Endodermal cell (in vitro differentiated cells): ENCODE data around the gene P2RX1. TPM values are rescaled to one million over a fixed set of nuclear protein-coding genes. Genes with fewer than 3 reads are reported as not detected.

ENCODE experiments used
- DNase-seq: peaks from one replicate; pipeline ENCODE4 v3.0.0-alpha.2; 2017
- H3K27ac ChIP-seq: 2 replicates; pipeline ENCODE4 v1.5.1; 2013; ENCODE audit warnings: mild to moderate bottlenecking, low read depth, low read length, moderate library complexity
- H3K27me3 ChIP-seq: 2 replicates; pipeline ENCODE4 v1.6.1; 2013; ENCODE audit warnings: mild to moderate bottlenecking, low read length, moderate library complexity; ENCODE audit not compliant: insufficient read depth, control insufficient read depth, poor library complexity, severe bottlenecking
- H3K36me3 ChIP-seq: 2 replicates; pipeline ENCODE4 v1.7.0; 2013; ENCODE audit warnings: mild to moderate bottlenecking, low read length, moderate library complexity; ENCODE audit not compliant: control insufficient read depth, insufficient read depth
- H3K4me1 ChIP-seq: one replicate; pipeline ENCODE4 v1.7.0; 2013; ENCODE audit warnings: low read length; ENCODE audit not compliant: control insufficient read depth, insufficient read depth
- H3K4me3 ChIP-seq: 2 replicates; pipeline ENCODE4 v1.5.1; 2013; ENCODE audit warnings: mild to moderate bottlenecking, low read length, moderate library complexity
- H3K9ac ChIP-seq: 2 replicates; pipeline ENCODE4 v1.6.1; 2013; ENCODE audit warnings: mild to moderate bottlenecking, low read length, moderate library complexity; ENCODE audit not compliant: poor library complexity, severe bottlenecking; ENCODE audit errors: extremely low read depth
- H3K9me3 ChIP-seq: 2 replicates; pipeline ENCODE4 v1.6.1; 2013; ENCODE audit warnings: mild to moderate bottlenecking, low read length, moderate library complexity; ENCODE audit not compliant: control insufficient read depth
- H3K27ac Mint-ChIP-seq: 2 replicates; pipeline ENCODE4 v1.8.0; 2020; ENCODE audit warnings: mixed read lengths
- H3K27me3 Mint-ChIP-seq: 2 replicates; pipeline ENCODE4 v1.8.0; 2021; ENCODE audit warnings: mild to moderate bottlenecking, mixed read lengths; ENCODE audit not compliant: insufficient read depth
- H3K36me3 Mint-ChIP-seq: 2 replicates; pipeline ENCODE4 v1.8.0; 2020; ENCODE audit warnings: low read depth, mixed read lengths
- H3K4me1 Mint-ChIP-seq: 2 replicates; pipeline ENCODE4 v1.8.0; 2020; ENCODE audit warnings: mixed read lengths
- H3K4me3 Mint-ChIP-seq: 2 replicates; pipeline ENCODE4 v1.8.0; 2020; ENCODE audit warnings: mild to moderate bottlenecking, moderate library complexity, mixed read lengths
- H3K9me3 Mint-ChIP-seq: 2 replicates; pipeline ENCODE4 v1.8.0; 2020; ENCODE audit warnings: mild to moderate bottlenecking, mixed read lengths
- WGBS, 2 experiments: methylation state at CpG; one replicate each; pipeline versions ENCODE4 v1.1.5 to v1.1.7; 2013; ENCODE audit warnings: missing lambda C conversion rate in 2 of 2, mixed read lengths in 1 of 2; ENCODE audit not compliant: insufficient coverage in 1 of 2, insufficient read length in 1 of 2; 5-methylcytosine and 5-hydroxymethylcytosine counted together
- total RNA-seq, 2 donors: library from RNA; stranded (reverse); fragmentation: NEBNext Ultra II Directional in 1 of 2; extraction: Animal tissue kit (Norgen Biotek cat#: 25700) in 1 of 2; gene quantifications; 2 replicates in 1 of 2; 3 replicates in 1 of 2; pipeline ENCODE4 v1.2.1, GENCODE V29; 2021
- TF ChIP-seq, protein P1 (sequence below): fragments of 200-600 bp; sonication (generic); conservative IDR thresholded peaks from 2 replicates; pipeline ENCODE4 v1.5.0; 2021; ENCODE audit warnings: antibody characterized with exemption, mild to moderate bottlenecking

The P2RX1 gene
- total RNA-seq, 2 donors from 2014 or later = not detected

DNA sequence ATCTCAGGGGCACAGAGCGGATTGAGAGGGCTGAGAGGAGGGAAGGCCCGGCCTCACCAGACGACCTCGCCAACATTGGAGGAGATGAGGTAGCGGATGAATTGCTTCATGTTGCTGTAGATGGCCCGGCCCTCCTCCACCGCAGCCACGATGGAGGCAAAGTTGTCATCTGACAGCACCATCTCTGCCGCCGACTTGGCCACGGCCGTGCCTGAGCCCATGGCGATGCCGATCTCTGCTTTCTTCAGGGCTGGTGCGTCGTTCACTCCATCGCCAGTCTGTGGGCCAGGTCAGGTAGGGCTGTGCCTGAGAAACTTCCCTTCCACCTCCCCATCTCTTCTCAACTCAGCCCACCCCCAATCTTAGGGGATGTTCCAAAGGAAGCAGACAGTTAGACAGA, 21.1 kb upstream of the P2RX1 start:
- no peaks in the 10 kb centered on the region for H3K36me3 ChIP-seq
- TF ChIP-seq, protein P1, sequence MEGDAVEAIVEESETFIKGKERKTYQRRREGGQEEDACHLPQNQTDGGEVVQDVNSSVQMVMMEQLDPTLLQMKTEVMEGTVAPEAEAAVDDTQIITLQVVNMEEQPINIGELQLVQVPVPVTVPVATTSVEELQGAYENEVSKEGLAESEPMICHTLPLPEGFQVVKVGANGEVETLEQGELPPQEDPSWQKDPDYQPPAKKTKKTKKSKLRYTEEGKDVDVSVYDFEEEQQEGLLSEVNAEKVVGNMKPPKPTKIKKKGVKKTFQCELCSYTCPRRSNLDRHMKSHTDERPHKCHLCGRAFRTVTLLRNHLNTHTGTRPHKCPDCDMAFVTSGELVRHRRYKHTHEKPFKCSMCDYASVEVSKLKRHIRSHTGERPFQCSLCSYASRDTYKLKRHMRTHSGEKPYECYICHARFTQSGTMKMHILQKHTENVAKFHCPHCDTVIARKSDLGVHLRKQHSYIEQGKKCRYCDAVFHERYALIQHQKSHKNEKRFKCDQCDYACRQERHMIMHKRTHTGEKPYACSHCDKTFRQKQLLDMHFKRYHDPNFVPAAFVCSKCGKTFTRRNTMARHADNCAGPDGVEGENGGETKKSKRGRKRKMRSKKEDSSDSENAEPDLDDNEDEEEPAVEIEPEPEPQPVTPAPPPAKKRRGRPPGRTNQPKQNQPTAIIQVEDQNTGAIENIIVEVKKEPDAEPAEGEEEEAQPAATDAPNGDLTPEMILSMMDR = no peak
- WGBS, 2 experiments = 94 to 97% methylated on average over 15 to 17 of the region's 17 CpGs
- H3K27me3 ChIP-seq = no peaks in the 10 kb centered on the region
- no peaks in the 10 kb centered on the region for H3K27me3 Mint-ChIP-seq
- no peak for DNase-seq
- no peaks in the 10 kb centered on the region for H3K4me1 ChIP-seq
- no peak overlapping the region for H3K27ac Mint-ChIP-seq
- no peaks in the 10 kb centered on the region for H3K9me3 ChIP-seq
- H3K4me3 ChIP-seq = no peak overlapping the region
- H3K4me1 Mint-ChIP-seq = no peaks in the 10 kb centered on the region
- no peaks in the 10 kb centered on the region for H3K9me3 Mint-ChIP-seq
- no peak overlapping the region for H3K4me3 Mint-ChIP-seq
- H3K9ac ChIP-seq = no peak overlapping the region
- no peak overlapping the region for H3K27ac ChIP-seq
- H3K36me3 Mint-ChIP-seq = no peaks in the 10 kb centered on the region

DNA sequence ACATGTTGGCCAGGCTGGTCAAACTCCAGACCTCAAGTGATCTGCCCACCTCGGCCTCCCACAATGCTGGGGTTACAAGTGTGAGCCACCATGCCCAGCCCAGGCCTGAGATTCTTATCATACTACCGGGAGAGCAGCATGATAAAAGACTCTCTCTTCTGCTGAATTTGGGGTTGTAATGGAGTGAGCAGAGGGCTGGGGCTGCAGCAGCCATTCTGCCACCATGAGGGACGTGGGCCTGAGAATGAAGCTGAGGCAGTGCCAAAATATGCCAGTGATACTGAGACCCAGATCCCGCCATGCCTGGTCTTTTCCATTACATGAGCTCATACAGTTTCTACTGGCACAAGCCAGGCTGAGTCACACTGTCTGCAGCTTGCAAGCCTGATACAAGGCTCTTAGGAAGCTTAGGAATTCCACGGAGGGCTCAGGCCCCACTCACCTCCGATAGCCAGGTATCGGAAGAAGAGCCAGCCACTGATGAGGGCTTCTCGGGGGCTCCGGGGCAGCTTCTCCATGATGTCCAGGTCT, 19.6 kb upstream of the P2RX1 start:
- Mint-ChIP-seq H3K27me3 (no peaks in the 10 kb centered on the region), H3K4me3 (no peak overlapping the region), H3K9me3 (no peaks in the 10 kb centered on the region), H3K4me1 (no peaks in the 10 kb centered on the region), H3K27ac (no peak overlapping the region), H3K36me3 (no peaks in the 10 kb centered on the region)
- TF ChIP-seq, protein P1 = no peak
- Histone ChIP-seq H3K9me3 (no peaks in the 10 kb centered on the region), H3K27ac (no peak overlapping the region), H3K27me3 (no peaks in the 10 kb centered on the region), H3K4me1 (no peaks in the 10 kb centered on the region), H3K9ac (no peak overlapping the region), H3K36me3 (no peaks in the 10 kb centered on the region), H3K4me3 (no peak overlapping the region)
- WGBS, 2 experiments = 93 to 96% methylated on average over 7 to 9 of the region's 9 CpGs
- no peak for DNase-seq

DNA sequence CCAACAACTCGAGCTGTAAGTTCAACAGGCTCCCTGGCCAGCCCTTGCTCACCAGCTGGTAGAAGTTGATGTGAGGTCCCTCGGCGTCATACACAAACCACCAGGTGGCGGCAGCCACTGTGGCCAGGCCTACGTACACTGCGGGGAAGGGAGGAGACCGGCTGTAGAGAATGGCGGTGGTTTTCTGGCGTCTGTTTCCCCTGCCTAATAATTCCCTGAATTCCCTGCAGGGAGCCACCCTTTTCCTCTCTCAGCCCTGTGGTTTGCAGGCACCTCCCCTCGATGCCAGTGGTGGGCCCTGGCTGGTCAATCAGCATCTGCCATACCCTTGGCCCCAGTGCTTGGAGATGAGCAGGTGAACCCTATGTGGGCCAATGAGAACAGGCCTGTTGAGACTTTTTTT, 18.9 kb upstream of the P2RX1 start:
- no peak overlapping the region for H3K9ac ChIP-seq
- DNase-seq = peak; percentile 96
- H3K9me3 ChIP-seq = no peaks in the 10 kb centered on the region
- H3K36me3 Mint-ChIP-seq = no peaks in the 10 kb centered on the region
- H3K4me3 ChIP-seq = no peak overlapping the region
- H3K4me1 Mint-ChIP-seq = no peaks in the 10 kb centered on the region
- no peaks in the 10 kb centered on the region for H3K4me1 ChIP-seq
- no peaks in the 10 kb centered on the region for H3K27me3 ChIP-seq
- H3K36me3 ChIP-seq = no peaks in the 10 kb centered on the region
- 28 to 31% methylated on average over 3 to 10 of the region's 10 CpGs for WGBS, 2 experiments
- H3K27me3 Mint-ChIP-seq = no peaks in the 10 kb centered on the region
- H3K9me3 Mint-ChIP-seq = no peaks in the 10 kb centered on the region
- TF ChIP-seq, protein P1 = peak; percentile 90
- peak overlapping the region; percentile 16 for H3K4me3 Mint-ChIP-seq
- no peak overlapping the region for H3K27ac ChIP-seq
- H3K27ac Mint-ChIP-seq = peak overlapping the region; percentile 39
